ENCODE measurements around the gene GDPD5. TPM values are rescaled to one million over a fixed set of nuclear protein-coding genes. Genes with fewer than 3 reads are reported as not detected.

The GDPD5 gene
- polyA plus RNA-seq, 1 experiment, result 1.4 TPM

DNA sequence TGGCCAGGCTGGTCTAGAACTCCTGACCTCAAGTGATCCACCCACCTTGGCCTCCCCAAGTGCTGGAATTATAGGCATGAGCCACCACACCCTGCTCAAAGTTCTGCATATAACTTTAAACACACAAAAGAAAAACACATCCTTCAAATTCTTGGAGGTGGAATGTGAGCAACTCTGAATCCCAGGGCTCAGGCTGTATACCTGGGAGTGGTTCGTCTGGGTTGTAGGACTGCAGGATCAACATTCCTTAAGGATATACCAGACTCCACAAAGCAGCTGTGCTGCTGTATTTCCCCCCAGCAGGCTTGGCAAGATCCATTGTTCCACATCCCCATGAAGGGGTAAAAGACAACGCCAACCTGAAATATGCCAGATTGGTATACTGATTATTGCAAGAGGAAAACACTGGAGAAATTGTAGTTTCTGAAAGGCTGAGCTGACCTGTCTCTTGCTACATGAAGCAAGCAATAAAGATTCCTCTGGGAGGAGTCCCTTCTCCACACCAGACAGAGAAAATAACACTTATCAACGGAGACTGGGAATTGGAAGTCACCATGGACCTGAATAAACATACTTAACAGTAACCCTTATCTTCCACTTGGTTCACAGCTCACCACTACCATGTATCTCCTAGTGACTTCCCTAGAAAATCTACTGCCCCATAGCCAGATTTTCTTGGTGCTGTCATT is 138.7 kb downstream of the GDPD5 start:
- Histone ChIP-seq H3K27me3 (ENCODE audit: control insufficient read depth, insufficient read depth, low read length) (peaks cover 9% of the 10 kb centered on the region), H3K27ac (ENCODE audit: low read depth, low read length) (no peak overlapping the region), H3K9me3 (ENCODE audit: control insufficient read depth, insufficient read depth, low read length) (no peaks in the 10 kb centered on the region), H3K4me3 (ENCODE audit: low read depth, low read length) (no peak overlapping the region)
- ChIA-PET CTCF (interaction anchor here (0.7 to 6.9 kb wide), 8 partner anchors 57 to 145 kb away, joined by 3 to 105 read pairs (median 8); partner anchors contain the start of gene GDPD5), POLR2A (no interaction called here)
- DNase-seq (ENCODE audit: low read depth, low spot score), result no peak
- TF ChIP-seq, protein P1, sequence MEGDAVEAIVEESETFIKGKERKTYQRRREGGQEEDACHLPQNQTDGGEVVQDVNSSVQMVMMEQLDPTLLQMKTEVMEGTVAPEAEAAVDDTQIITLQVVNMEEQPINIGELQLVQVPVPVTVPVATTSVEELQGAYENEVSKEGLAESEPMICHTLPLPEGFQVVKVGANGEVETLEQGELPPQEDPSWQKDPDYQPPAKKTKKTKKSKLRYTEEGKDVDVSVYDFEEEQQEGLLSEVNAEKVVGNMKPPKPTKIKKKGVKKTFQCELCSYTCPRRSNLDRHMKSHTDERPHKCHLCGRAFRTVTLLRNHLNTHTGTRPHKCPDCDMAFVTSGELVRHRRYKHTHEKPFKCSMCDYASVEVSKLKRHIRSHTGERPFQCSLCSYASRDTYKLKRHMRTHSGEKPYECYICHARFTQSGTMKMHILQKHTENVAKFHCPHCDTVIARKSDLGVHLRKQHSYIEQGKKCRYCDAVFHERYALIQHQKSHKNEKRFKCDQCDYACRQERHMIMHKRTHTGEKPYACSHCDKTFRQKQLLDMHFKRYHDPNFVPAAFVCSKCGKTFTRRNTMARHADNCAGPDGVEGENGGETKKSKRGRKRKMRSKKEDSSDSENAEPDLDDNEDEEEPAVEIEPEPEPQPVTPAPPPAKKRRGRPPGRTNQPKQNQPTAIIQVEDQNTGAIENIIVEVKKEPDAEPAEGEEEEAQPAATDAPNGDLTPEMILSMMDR (IDR thresholded peaks at IDR 0.05; ENCODE audit: low read depth, low read length), result no peak

Small RNA genes lying within 50 kb of the gene (small RNA-seq; reads per million reads assigned to genes)
- gene SNORD15A (ENCODE audit: insufficient read length, low read depth) (not detected), gene SNORD15B (ENCODE audit: insufficient read length, low read depth) (104 reads per million, percentile 88 among the genes with 10 or more reads in this experiment)

Other genes with a start within 250 kb of the GDPD5 start
- 36.9 and 43.8 TPM in 2 replicates for gene ARRB1, start 174.3 kb downstream of the GDPD5 start, polyA plus RNA-seq (2011; rRNA removed)
- 2,915 and 3,250 TPM in 2 replicates for gene RPS3, start 126.4 kb downstream of the GDPD5 start, polyA plus RNA-seq (2011; rRNA removed)
- 0.81 and 1.0 TPM in 2 replicates for gene KLHL35, start 92.7 kb downstream of the GDPD5 start, polyA plus RNA-seq (2011; rRNA removed)
- gene SERPINH1, start 36.3 kb upstream of the GDPD5 start, polyA plus RNA-seq (2011; rRNA removed), result 881 and 1,147 TPM in 2 replicates
- 1.5 TPM in 2 replicates for gene MAP6, start 143.1 kb upstream of the GDPD5 start, polyA plus RNA-seq (2011; rRNA removed)
- not detected in 2 replicates for gene MOGAT2, start 191.9 kb upstream of the GDPD5 start, polyA plus RNA-seq (2011; rRNA removed)
- 0.43 and 0.56 TPM in 2 replicates for gene DGAT2, start 242.8 kb upstream of the GDPD5 start, polyA plus RNA-seq (2011; rRNA removed)